GM19395 (cell line): Measurements from ENCODE around the gene HCFC1R1.
"Not testable (repeated sequence)": the region's sequence is repeated elsewhere in the genome, so short reads cannot be mapped to it uniquely, and the experiment has no call there.

Experiments used
- ATAC-seq: cut with Tn5 transposase; IDR thresholded peaks from one replicate; pipeline ENCODE4 v1.9.1; 2021; ENCODE audit warnings: mild to moderate bottlenecking, moderate library complexity; ENCODE audit not compliant: unreplicated experiment

Gene HCFC1R1

GRCh38 chr16:3057181-3058138, 33.7 kb upstream of the HCFC1R1 start:
- no peak for ATAC-seq

GRCh38 chr16:3056336-3057180, 32.8 kb upstream of the HCFC1R1 start:
- no peak for ATAC-seq

- not testable (repeated sequence) for ATAC-seq
These were observed 32.0 kb upstream of the HCFC1R1 start for GRCh38 chr16:3055734-3056115.

GRCh38 chr16:3054965-3055733, 31.4 kb upstream of the HCFC1R1 start:
- ATAC-seq = no peak

- not testable (repeated sequence) for ATAC-seq
These were observed 29.6 kb upstream of the HCFC1R1 start for GRCh38 chr16:3053330-3053710.

GRCh38 chr16:3052571-3053329, 29.0 kb upstream of the HCFC1R1 start:
- ATAC-seq = not testable (repeated sequence)

GRCh38 chr16:3051494-3051893, 27.8 kb upstream of the HCFC1R1 start:
- no peak for ATAC-seq

- ATAC-seq = no peak
These were observed 27.3 kb upstream of the HCFC1R1 start for GRCh38 chr16:3051009-3051408.

- ATAC-seq = no peak
These were observed 26.7 kb upstream of the HCFC1R1 start for GRCh38 chr16:3050487-3050886.

GRCh38 chr16:3049921-3050481, 26.3 kb upstream of the HCFC1R1 start:
- ATAC-seq = no peak

GRCh38 chr16:3047387-3047720, 23.6 kb upstream of the HCFC1R1 start:
- ATAC-seq = no peak

- ATAC-seq = no peak
These were observed 23.1 kb upstream of the HCFC1R1 start for GRCh38 chr16:3046641-3047386.

GRCh38 chr16:3045758-3046640, 22.3 kb upstream of the HCFC1R1 start, which contains the start of gene MMP25:
MMP25 (plus strand) TSS chr16:3046561; CDS start chr16:3046918, 357 bp downstream.
- no peak for ATAC-seq

- ATAC-seq = no peak
These were observed 21.0 kb upstream of the HCFC1R1 start for GRCh38 chr16:3044708-3045107.

GRCh38 chr16:3042376-3042775, 18.6 kb upstream of the HCFC1R1 start:
- ATAC-seq = no peak

- ATAC-seq = no peak
These were observed 15.2 kb upstream of the HCFC1R1 start for GRCh38 chr16:3038896-3039295.

- ATAC-seq = no peak
These were observed 14.5 kb upstream of the HCFC1R1 start for GRCh38 chr16:3038256-3038655.

GRCh38 chr16:3036726-3037315, 13.1 kb upstream of the HCFC1R1 start, which contains the start of gene BICDL2:
BICDL2 (minus strand) TSS chr16:3036944; CDS start chr16:3035496, 1,448 bp downstream.
- no peak for ATAC-seq
